HG03439 (cell line): ENCODE measurements around the gene EREG.
"Not testable (repeated sequence)": the region's sequence is repeated elsewhere in the genome, so short reads cannot be mapped to it uniquely, and the experiment has no call there.

Experiments
- ATAC-seq: cut with Tn5 transposase; IDR thresholded peaks from one replicate; pipeline ENCODE4 v1.9.1; 2021; ENCODE audit warnings: mild to moderate bottlenecking, moderate library complexity; ENCODE audit not compliant: unreplicated experiment

The EREG gene

GRCh38 chr4:74386159-74386558, 21.2 kb downstream of the EREG start:
- ATAC-seq = no peak

- ATAC-seq = no peak
These were observed 22.8 kb downstream of the EREG start for GRCh38 chr4:74387790-74388189.

- no peak for ATAC-seq
These were observed 24.5 kb downstream of the EREG start for GRCh38 chr4:74389494-74389893.

- no peak for ATAC-seq
These were observed 25.7 kb downstream of the EREG start for GRCh38 chr4:74390677-74391076.

GRCh38 chr4:74391346-74391745, 26.4 kb downstream of the EREG start:
- no peak for ATAC-seq

- ATAC-seq = no peak
These were observed 27.0 kb downstream of the EREG start for GRCh38 chr4:74391890-74392475.

- ATAC-seq = no peak
These were observed 29.7 kb downstream of the EREG start for GRCh38 chr4:74394476-74395136.

- ATAC-seq = no peak
These were observed 30.7 kb downstream of the EREG start for GRCh38 chr4:74395633-74396032.

- peak; percentile 49 for ATAC-seq
These were observed 32.9 kb downstream of the EREG start for GRCh38 chr4:74397748-74398426.

- ATAC-seq = not testable (repeated sequence)
These were observed 34.1 kb downstream of the EREG start for GRCh38 chr4:74398894-74399589.

GRCh38 chr4:74400395-74400794, 35.5 kb downstream of the EREG start:
- ATAC-seq = no peak

GRCh38 chr4:74402692-74403456, 37.9 kb downstream of the EREG start:
- ATAC-seq = peak; percentile 98

GRCh38 chr4:74407891-74408290, 42.9 kb downstream of the EREG start:
- ATAC-seq = no peak

- no peak for ATAC-seq
These were observed 43.7 kb downstream of the EREG start for GRCh38 chr4:74408639-74409038.

- ATAC-seq = no peak
These were observed 45.3 kb downstream of the EREG start for GRCh38 chr4:74410272-74410671.

GRCh38 chr4:74412225-74412624, 47.3 kb downstream of the EREG start:
- no peak for ATAC-seq

- ATAC-seq = no peak
These were observed 48.3 kb downstream of the EREG start for GRCh38 chr4:74413265-74413664.

- ATAC-seq = no peak
These were observed 49.3 kb downstream of the EREG start for GRCh38 chr4:74414149-74414809.

GRCh38 chr4:74415602-74416300, 50.8 kb downstream of the EREG start:
- no peak for ATAC-seq
